Adrenal gland (tissue), 12 donors: Measurements from ENCODE around the gene SEMA6A. TPM values are rescaled to one million over a fixed set of nuclear protein-coding genes. Genes with fewer than 3 reads are reported as not detected.

ENCODE experiments used
- DNase-seq, 7 donors: peaks; one replicate each; pipeline ENCODE4 v3.0.0-alpha.2; 2019 to 2020
- H3K27ac ChIP-seq, 5 donors: fragments of 200-600 bp; sonication (generic) in 4 of 5; 1 replicate in 3 of 5; 2 replicates in 2 of 5; pipeline versions ENCODE4 v1.5.1 to v1.8.0; 2016 to 2020; ENCODE audit warnings: mild to moderate bottlenecking in 1 of 5
- H3K27me3 ChIP-seq: fragments of 200-600 bp; 2 replicates; pipeline ENCODE4 v1.8.0; 2021
- H3K36me3 ChIP-seq, 2 donors: fragments of 200-600 bp; replicated peaks in 1 of 2; 1 replicate in 1 of 2; 2 replicates in 1 of 2; pipeline versions ENCODE4 v1.5.1 to v1.8.0; 2018 to 2022
- H3K4me1 ChIP-seq, 2 donors: fragments of 200-600 bp; replicated peaks in 1 of 2; 1 replicate in 1 of 2; 2 replicates in 1 of 2; pipeline versions ENCODE4 v1.5.1 to v1.8.0; 2018 to 2021
- H3K4me3 ChIP-seq, 4 donors: fragments of 200-600 bp; sonication (generic) in 3 of 4; one replicate each; pipeline ENCODE4 v1.5.1; 2016 to 2018
- H3K9me3 ChIP-seq, 3 donors: fragments of 200-600 bp; sonication (generic) in 1 of 3; replicated peaks in 1 of 3; 1 replicate in 2 of 3; 2 replicates in 1 of 3; pipeline versions ENCODE4 v1.5.1 to v1.8.0; 2016 to 2021
- POLR2A ChIP-seq, 2 donors: fragments of 450-650 bp; IDR thresholded peaks; one replicate each; pipeline ENCODE4 v1.6.1; 2017; ENCODE audit warnings: antibody characterized with exemption in 2 of 2, mild to moderate bottlenecking in 2 of 2, moderate library complexity in 1 of 2
- WGBS, 4 donors: extraction: QIAGEN DNeasy Blood & Tissue Kit in 2 of 4; methylation state at CpG; one replicate each; pipeline versions ENCODE4 v1.1.5 to v1.1.7; 2013 to 2017; 5-methylcytosine and 5-hydroxymethylcytosine counted together
- intact Hi-C, 2 donors: fragments of 100-400 bp; cut with DNase I; formaldehyde crosslinking; loops; one replicate each; pipeline versions ENCODE4 v1.14.1 to v1.15.0; 2022 to 2023
- polyA plus RNA-seq, 3 donors: library from polyadenylated mRNA; stranded (reverse); fragments of 200-250 nt in 2 of 3; fragments of 350-450 nt in 1 of 3; fragmentation: Illumina TruSeq in 1 of 3; extraction: RNeasy Lipid Tissue Mini Kit (QIAGEN cat#74804) in 1 of 3; gene quantifications; one replicate each; pipeline ENCODE4 v1.2.3, GENCODE V29; 2013 to 2014
- total RNA-seq, 9 donors: library from RNA; depleted of rRNA in 4 of 9; stranded (reverse); fragments of >200 nt in 4 of 9; fragments of 120-200 nt in 1 of 9; fragmentation: NEBNext Ultra II Directional in 1 of 9; extraction: Animal tissue kit (Norgen Biotek cat#: 25700) in 1 of 9; gene quantifications; one replicate each; pipeline versions ENCODE4 v1.1.0 to v1.2.4, GENCODE V29; 2013 to 2023
- TF ChIP-seq, protein P1 (sequence below), 6 experiments: fragments of 450-650 bp in 4 of 6; fragments of 200-600 bp in 2 of 6; sonication (generic) in 1 of 6; IDR thresholded peaks; 1 replicate in 5 of 6; 2 replicates in 1 of 6; pipeline versions ENCODE4 v1.5.1 to v1.8.0; 2016 to 2021; ENCODE audit warnings: antibody characterized with exemption in 6 of 6, mild to moderate bottlenecking in 2 of 6, moderate library complexity in 1 of 6
- donor health status: healthy with polysubstance abuse.
- donor health status: Bipolar disorder and iron deficiency.
- donor health status: DM: yes; HTN: yes; CAD: no.
- donor health status: DM: no; HTN: no; CAD: no.
- donor health status: DM: no; HTN: no; CAD: no.
- donor health status: DM: yes; HTN: yes; CAD: no.

The SEMA6A gene
- total and polyA plus RNA-seq, 12 donors, result 55.1 to 182 (median 124) TPM

DNA sequence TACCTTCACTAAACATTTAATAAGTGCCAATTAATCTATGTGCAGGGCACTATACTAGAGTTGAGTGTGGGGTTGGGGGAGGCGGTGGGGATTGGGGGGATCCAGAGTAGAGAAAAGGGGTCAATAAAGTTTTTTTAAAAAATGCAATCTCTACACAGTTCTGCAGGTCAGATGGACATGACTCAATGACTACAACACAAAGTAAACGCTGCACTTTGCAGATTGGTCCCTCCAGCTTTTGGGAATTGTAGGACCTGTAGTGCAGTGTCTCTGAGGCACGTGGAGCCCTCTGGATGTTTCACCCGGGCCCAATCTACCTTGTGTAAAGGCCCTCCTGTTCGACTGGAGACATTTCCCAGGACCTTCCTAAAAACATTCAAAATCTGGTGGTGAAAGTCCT lies 43.5 kb downstream of the SEMA6A start:
- TF ChIP-seq POLR2A (IDR thresholded peaks at IDR 0.05), result no peak
- TF ChIP-seq, protein P1, sequence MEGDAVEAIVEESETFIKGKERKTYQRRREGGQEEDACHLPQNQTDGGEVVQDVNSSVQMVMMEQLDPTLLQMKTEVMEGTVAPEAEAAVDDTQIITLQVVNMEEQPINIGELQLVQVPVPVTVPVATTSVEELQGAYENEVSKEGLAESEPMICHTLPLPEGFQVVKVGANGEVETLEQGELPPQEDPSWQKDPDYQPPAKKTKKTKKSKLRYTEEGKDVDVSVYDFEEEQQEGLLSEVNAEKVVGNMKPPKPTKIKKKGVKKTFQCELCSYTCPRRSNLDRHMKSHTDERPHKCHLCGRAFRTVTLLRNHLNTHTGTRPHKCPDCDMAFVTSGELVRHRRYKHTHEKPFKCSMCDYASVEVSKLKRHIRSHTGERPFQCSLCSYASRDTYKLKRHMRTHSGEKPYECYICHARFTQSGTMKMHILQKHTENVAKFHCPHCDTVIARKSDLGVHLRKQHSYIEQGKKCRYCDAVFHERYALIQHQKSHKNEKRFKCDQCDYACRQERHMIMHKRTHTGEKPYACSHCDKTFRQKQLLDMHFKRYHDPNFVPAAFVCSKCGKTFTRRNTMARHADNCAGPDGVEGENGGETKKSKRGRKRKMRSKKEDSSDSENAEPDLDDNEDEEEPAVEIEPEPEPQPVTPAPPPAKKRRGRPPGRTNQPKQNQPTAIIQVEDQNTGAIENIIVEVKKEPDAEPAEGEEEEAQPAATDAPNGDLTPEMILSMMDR (IDR thresholded peaks at IDR 0.05), result no peak
- no peak for DNase-seq
- Histone ChIP-seq H3K4me3 (no peak overlapping the region), H3K4me1 (peaks cover 34 to 88% of the 10 kb centered on the region in 2 donors), H3K27ac (peak overlapping the region in 3 of 5 donors; percentile 44 to 70 (median 68)), H3K9me3 (no peaks in the 10 kb centered on the region), H3K27me3 (no peaks in the 10 kb centered on the region), H3K36me3 (no peaks in the 10 kb centered on the region)
- intact Hi-C loops, result no loop called here
- WGBS, 4 donors, result 74 to 83% (median 81%) methylated on average over 4 to 5 of the region's 5 CpGs

DNA sequence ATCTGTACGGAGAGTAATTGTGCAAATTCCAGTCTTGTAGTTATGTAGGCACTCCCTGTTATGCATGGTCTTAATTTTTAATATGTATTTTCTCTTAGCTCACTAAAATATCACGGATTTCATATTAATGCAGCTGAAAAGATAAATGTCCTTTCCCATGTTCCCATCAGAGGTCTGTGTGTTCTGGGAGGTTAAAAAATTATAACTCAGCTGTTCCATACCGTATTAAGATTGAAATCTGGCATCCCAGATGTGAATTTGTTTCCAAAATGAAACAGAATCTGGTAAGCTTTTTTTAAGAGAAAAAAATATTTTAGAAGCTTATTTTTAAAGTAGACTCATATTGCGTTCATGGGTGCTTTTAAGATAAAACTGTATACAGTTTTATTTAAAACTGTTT lies 44.3 kb downstream of the SEMA6A start:
- no peak for TF ChIP-seq POLR2A (IDR thresholded peaks at IDR 0.05)
- TF ChIP-seq, protein P1 (IDR thresholded peaks at IDR 0.05), result no peak
- Histone ChIP-seq H3K4me1 (peaks cover 41 to 88% of the 10 kb centered on the region in 2 donors), H3K36me3 (no peaks in the 10 kb centered on the region), H3K27ac (peak overlapping the region in 2 of 5 donors; percentile 44 to 58), H3K9me3 (no peaks in the 10 kb centered on the region), H3K27me3 (no peaks in the 10 kb centered on the region), H3K4me3 (no peak overlapping the region)
- WGBS, 4 donors, result 53 to 62% (median 59%) methylated on average over 4 of the region's 4 CpGs
- DNase-seq, result no peak
- intact Hi-C loops, result no loop called here

- H3K27ac ChIP-seq, result peak overlapping the region in 2 of 5 donors; percentile 44 to 58
- 72 to 82% (median 75%) methylated on average over 4 of the region's 4 CpGs for WGBS, 4 donors
- no peaks in the 10 kb centered on the region for H3K27me3 ChIP-seq
- no peak for TF ChIP-seq POLR2A (IDR thresholded peaks at IDR 0.05)
- TF ChIP-seq, protein P1 (IDR thresholded peaks at IDR 0.05), result no peak
- DNase-seq, result no peak
- no peaks in the 10 kb centered on the region for H3K36me3 ChIP-seq
- peaks cover 46 to 88% of the 10 kb centered on the region in 2 donors for H3K4me1 ChIP-seq
- intact Hi-C loops, result no loop called here
- no peaks in the 10 kb centered on the region for H3K9me3 ChIP-seq
- no peak overlapping the region for H3K4me3 ChIP-seq
Observed at GRCh38 chr5:116529615-116530014, 45.0 kb downstream of the SEMA6A start.

- H3K4me1 ChIP-seq, result peaks cover 49 to 87% of the 10 kb centered on the region in 2 donors
- no peaks in the 10 kb centered on the region for H3K9me3 ChIP-seq
- no peak for DNase-seq
- WGBS, 4 donors, result 23 to 41% (median 28%) methylated on average over 7 of the region's 7 CpGs
- no peaks in the 10 kb centered on the region for H3K27me3 ChIP-seq
- no peaks in the 10 kb centered on the region for H3K36me3 ChIP-seq
- intact Hi-C loops, result no loop called here
- TF ChIP-seq POLR2A (IDR thresholded peaks at IDR 0.05), result no peak
- TF ChIP-seq, protein P1 (IDR thresholded peaks at IDR 0.05), result no peak
- H3K27ac ChIP-seq, result peak overlapping the region in 4 of 5 donors; percentile 15 to 58 (median 50)
- no peak overlapping the region for H3K4me3 ChIP-seq
Observed at GRCh38 chr5:116528519-116529234, 45.9 kb downstream of the SEMA6A start.
